KG1 (cell line): ENCODE measurements around the gene DNAJC25.
"Not testable (repeated sequence)": the region's sequence is repeated elsewhere in the genome, so short reads cannot be mapped to it uniquely, and the experiment has no call there.

Experiments used
- DNase-seq: peaks from one replicate; lab custom pipeline; 2025; lab: John Stamatoyannopoulos, UW

The DNAJC25 gene

GRCh38 chr9:111631214-111631971, at the start of gene DNAJC25:
Gene DNAJC25, plus strand, starts transcription at chr9:111631334. Its CDS starts 74 bp downstream, at chr9:111631408.
- DNase-seq, result no peak

- DNase-seq, result no peak
Observed at GRCh38 chr9:111582888-111583287, 48.2 kb upstream of the DNAJC25 start.

GRCh38 chr9:111586378-111586777, 44.8 kb upstream of the DNAJC25 start:
- no peak for DNase-seq

GRCh38 chr9:111588846-111589245, 42.3 kb upstream of the DNAJC25 start:
- DNase-seq, result no peak

- peak; percentile 24 for DNase-seq
Observed at GRCh38 chr9:111597852-111598732, 33.0 kb upstream of the DNAJC25 start.

GRCh38 chr9:111598733-111599091, 32.4 kb upstream of the DNAJC25 start:
- no peak for DNase-seq

GRCh38 chr9:111599092-111599954, 31.8 kb upstream of the DNAJC25 start, which contains the start of gene PTGR1:
Gene PTGR1, minus strand, starts transcription at chr9:111599647. Its CDS starts 2,225 bp downstream, at chr9:111597422.
- no peak for DNase-seq

GRCh38 chr9:111599955-111600343, 31.2 kb upstream of the DNAJC25 start:
- DNase-seq, result no peak

GRCh38 chr9:111601237-111602018, 29.7 kb upstream of the DNAJC25 start:
- no peak for DNase-seq

- no peak for DNase-seq
Observed at GRCh38 chr9:111603041-111603440, 28.1 kb upstream of the DNAJC25 start.

- DNase-seq, result no peak
Observed at GRCh38 chr9:111604054-111604615, 27.0 kb upstream of the DNAJC25 start.

GRCh38 chr9:111605041-111605559, 26.0 kb upstream of the DNAJC25 start:
- no peak for DNase-seq

GRCh38 chr9:111610149-111610548, 21.0 kb upstream of the DNAJC25 start:
- DNase-seq, result no peak

- DNase-seq, result no peak
Observed at GRCh38 chr9:111610845-111611244, 20.3 kb upstream of the DNAJC25 start.

- DNase-seq, result no peak
Observed at GRCh38 chr9:111613436-111614040, 17.6 kb upstream of the DNAJC25 start.

GRCh38 chr9:111615928-111616327, 15.2 kb upstream of the DNAJC25 start:
- DNase-seq, result no peak

- DNase-seq, result not testable (repeated sequence)
Observed at GRCh38 chr9:111617349-111617748, 13.8 kb upstream of the DNAJC25 start.

- no peak for DNase-seq
Observed at GRCh38 chr9:111621895-111622480, 9.1 kb upstream of the DNAJC25 start.

- no peak for DNase-seq
Observed at GRCh38 chr9:111622626-111623025, 8.5 kb upstream of the DNAJC25 start.
